Measurements from ENCODE around the gene ING2.

DNA sequence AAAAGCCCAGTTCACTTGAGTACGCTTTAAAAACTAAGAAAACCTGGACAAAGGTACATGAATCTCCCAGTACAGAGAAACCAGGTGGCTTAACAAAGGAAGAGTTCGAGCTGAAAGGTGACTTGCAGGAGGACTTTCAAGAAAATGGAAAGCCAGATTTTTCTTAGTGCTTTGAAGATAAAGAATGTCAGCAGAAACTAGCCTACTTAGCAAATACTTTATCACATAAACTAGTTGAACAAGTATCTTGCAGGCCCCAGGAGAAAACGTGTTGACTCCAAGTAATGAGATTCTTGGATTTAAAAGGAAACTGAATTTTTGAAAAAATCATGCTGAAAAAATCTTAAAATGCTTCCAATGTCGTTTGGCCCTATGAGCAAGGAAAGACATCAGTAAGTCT lies 34.0 kb upstream of the ING2 start:
- TF ChIP-seq, protein P1, sequence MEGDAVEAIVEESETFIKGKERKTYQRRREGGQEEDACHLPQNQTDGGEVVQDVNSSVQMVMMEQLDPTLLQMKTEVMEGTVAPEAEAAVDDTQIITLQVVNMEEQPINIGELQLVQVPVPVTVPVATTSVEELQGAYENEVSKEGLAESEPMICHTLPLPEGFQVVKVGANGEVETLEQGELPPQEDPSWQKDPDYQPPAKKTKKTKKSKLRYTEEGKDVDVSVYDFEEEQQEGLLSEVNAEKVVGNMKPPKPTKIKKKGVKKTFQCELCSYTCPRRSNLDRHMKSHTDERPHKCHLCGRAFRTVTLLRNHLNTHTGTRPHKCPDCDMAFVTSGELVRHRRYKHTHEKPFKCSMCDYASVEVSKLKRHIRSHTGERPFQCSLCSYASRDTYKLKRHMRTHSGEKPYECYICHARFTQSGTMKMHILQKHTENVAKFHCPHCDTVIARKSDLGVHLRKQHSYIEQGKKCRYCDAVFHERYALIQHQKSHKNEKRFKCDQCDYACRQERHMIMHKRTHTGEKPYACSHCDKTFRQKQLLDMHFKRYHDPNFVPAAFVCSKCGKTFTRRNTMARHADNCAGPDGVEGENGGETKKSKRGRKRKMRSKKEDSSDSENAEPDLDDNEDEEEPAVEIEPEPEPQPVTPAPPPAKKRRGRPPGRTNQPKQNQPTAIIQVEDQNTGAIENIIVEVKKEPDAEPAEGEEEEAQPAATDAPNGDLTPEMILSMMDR (IDR thresholded peaks at IDR 0.05) = no peak
- no peak for TF ChIP-seq EZH2 (IDR thresholded peaks at IDR 0.05; ENCODE audit: borderline replicate concordance, insufficient read depth, low read depth, low read length, poor library complexity, severe bottlenecking)

Data from B cell (primary cell).